GM12873 (cell line): ENCODE data around the gene POLR3G.

ENCODE experiments used
- CTCF ChIP-seq: IDR thresholded peaks from 2 replicates; pipeline ENCODE4 v1.5.1; 2012; ENCODE audit warnings: low read depth, mild to moderate bottlenecking, moderate library complexity, low read length, control low read depth; ENCODE audit not compliant: insufficient read depth; ENCODE audit errors: missing control alignments

The POLR3G gene

GRCh38 chr5:90480699-90481098 is 6.0 kb downstream of the POLR3G start:
- no peak for TF ChIP-seq CTCF

DNA sequence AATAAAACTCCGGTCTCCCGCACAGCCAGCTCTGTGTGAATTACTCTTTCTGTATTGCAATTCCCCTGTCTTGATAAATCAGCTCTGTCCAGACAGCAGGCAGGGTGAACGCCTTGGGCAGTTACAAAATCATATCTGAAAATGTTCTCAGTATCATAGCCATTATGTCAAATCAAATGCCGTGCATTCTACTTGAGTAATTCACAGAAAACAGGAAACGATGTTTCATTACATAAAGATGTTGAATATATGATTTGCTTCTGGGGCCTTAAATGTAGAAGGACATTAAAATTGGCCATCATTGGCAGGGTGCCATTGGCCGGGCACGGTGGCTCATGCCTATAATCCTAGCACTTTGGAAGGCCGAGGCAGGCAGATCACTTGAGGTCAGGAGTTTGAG is 8.5 kb downstream of the POLR3G start:
- no peak for TF ChIP-seq CTCF

DNA sequence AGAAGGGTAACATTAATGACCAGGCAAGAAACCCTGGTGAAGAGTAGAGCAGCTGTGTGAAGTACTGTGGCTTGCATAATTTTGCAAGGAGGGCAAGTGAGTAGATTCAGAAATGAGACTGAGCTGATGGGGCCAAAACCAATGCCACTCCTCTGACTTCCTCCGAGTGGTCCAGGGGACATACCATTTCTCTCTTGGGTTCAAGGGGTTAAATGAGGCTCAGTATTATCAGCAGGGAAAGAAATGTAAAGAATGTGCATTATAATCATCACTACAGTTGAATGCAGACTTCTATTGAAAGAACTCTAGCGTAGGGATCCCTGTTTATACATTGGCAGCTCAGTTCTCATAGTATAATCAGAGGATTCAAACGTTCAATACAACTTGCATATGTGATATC is 9.9 kb downstream of the POLR3G start:
- no peak for TF ChIP-seq CTCF

GRCh38 chr5:90488791-90489190 is 14.1 kb downstream of the POLR3G start:
- no peak for TF ChIP-seq CTCF

GRCh38 chr5:90494043-90494442 is 19.4 kb downstream of the POLR3G start:
- no peak for TF ChIP-seq CTCF

- TF ChIP-seq CTCF: no peak
Observed at GRCh38 chr5:90495146-90495545, 20.5 kb downstream of the POLR3G start.

- no peak for TF ChIP-seq CTCF
Observed at GRCh38 chr5:90503596-90503995, 28.9 kb downstream of the POLR3G start.

GRCh38 chr5:90504743-90505142 is 30.1 kb downstream of the POLR3G start:
- TF ChIP-seq CTCF: no peak
